NCI-H345 treated with DMSO at 0.1 percent for 48 hours (cell line): ENCODE measurements around the gene TSPAN32.

ENCODE experiments used
- DNase-seq: peaks from one replicate; lab custom pipeline; 2025; ENCODE audit not compliant: unreplicated experiment; lab: John Stamatoyannopoulos, UW

The TSPAN32 gene

GRCh38 chr11:2266586-2267305, 35.1 kb upstream of the TSPAN32 start:
- DNase-seq: no peak

GRCh38 chr11:2267306-2267850, 34.4 kb upstream of the TSPAN32 start:
- DNase-seq: no peak

GRCh38 chr11:2267851-2268728, 33.7 kb upstream of the TSPAN32 start:
- DNase-seq: no peak

- DNase-seq: no peak
Observed at GRCh38 chr11:2268729-2269600, 32.8 kb upstream of the TSPAN32 start.

- no peak for DNase-seq
Observed at GRCh38 chr11:2269601-2270321, 32.1 kb upstream of the TSPAN32 start.

- peak; percentile 8 for DNase-seq
Observed at GRCh38 chr11:2270322-2271076, 31.3 kb upstream of the TSPAN32 start, which contains the start of gene ASCL2. ASCL2 (minus strand) TSS chr11:2270588; CDS start chr11:2270332, 256 bp downstream.

GRCh38 chr11:2271077-2271326, 30.8 kb upstream of the TSPAN32 start:
- DNase-seq: no peak

- DNase-seq: no peak
Observed at GRCh38 chr11:2271327-2272227, 30.2 kb upstream of the TSPAN32 start.

GRCh38 chr11:2272228-2272945, 29.4 kb upstream of the TSPAN32 start:
- DNase-seq: no peak

- DNase-seq: no peak
Observed at GRCh38 chr11:2272946-2273280, 28.9 kb upstream of the TSPAN32 start.

- DNase-seq: no peak
Observed at GRCh38 chr11:2273311-2273710, 28.5 kb upstream of the TSPAN32 start.

GRCh38 chr11:2273771-2274170, 28.0 kb upstream of the TSPAN32 start:
- no peak for DNase-seq

- no peak for DNase-seq
Observed at GRCh38 chr11:2275334-2276279, 26.2 kb upstream of the TSPAN32 start.

GRCh38 chr11:2276280-2277007, 25.4 kb upstream of the TSPAN32 start:
- no peak for DNase-seq

GRCh38 chr11:2277008-2277346, 24.8 kb upstream of the TSPAN32 start:
- no peak for DNase-seq

GRCh38 chr11:2277933-2278523, 23.8 kb upstream of the TSPAN32 start:
- DNase-seq: no peak
